ENCODE data around the gene PPP1R37.

Gene PPP1R37

DNA sequence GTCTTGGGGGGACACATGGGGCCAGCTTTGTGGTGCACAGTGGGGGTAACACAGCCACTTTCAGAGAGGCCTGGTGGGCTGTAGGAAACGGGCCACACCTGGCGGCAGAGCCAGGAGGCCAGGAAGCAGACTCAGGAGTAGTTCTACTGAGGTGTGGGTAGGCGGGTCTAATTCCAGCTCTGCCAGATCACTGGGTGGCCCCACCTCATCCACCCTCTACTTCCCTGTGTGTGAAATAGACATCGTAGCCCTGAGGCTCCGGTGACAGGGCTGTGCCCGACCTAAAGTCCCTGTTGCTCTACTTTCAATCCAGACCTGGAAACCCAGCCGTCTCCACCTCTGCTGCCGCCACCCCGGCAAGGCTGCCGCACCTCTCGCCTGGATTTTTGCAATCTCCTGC, 63.8 kb downstream of the PPP1R37 start:
- TF ChIP-seq, protein P1, sequence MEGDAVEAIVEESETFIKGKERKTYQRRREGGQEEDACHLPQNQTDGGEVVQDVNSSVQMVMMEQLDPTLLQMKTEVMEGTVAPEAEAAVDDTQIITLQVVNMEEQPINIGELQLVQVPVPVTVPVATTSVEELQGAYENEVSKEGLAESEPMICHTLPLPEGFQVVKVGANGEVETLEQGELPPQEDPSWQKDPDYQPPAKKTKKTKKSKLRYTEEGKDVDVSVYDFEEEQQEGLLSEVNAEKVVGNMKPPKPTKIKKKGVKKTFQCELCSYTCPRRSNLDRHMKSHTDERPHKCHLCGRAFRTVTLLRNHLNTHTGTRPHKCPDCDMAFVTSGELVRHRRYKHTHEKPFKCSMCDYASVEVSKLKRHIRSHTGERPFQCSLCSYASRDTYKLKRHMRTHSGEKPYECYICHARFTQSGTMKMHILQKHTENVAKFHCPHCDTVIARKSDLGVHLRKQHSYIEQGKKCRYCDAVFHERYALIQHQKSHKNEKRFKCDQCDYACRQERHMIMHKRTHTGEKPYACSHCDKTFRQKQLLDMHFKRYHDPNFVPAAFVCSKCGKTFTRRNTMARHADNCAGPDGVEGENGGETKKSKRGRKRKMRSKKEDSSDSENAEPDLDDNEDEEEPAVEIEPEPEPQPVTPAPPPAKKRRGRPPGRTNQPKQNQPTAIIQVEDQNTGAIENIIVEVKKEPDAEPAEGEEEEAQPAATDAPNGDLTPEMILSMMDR (IDR thresholded peaks at IDR 0.05; ENCODE audit: unreplicated experiment in 3 of 3): no peak
- no peak overlapping the region for H3K4me3 Mint-ChIP-seq
- H3K9me3 Mint-ChIP-seq: no peaks in the 10 kb centered on the region
- H3K36me3 Mint-ChIP-seq (ENCODE audit: low read depth): no peaks in the 10 kb centered on the region
- H3K27ac Mint-ChIP-seq: peak overlapping the region in 1 of 3 experiments; percentile 71
- H3K4me1 Mint-ChIP-seq: peaks cover 7% of the 10 kb centered on the region
- peaks cover 33% of the 10 kb centered on the region for H3K27me3 Mint-ChIP-seq (ENCODE audit: low read depth)

DNA sequence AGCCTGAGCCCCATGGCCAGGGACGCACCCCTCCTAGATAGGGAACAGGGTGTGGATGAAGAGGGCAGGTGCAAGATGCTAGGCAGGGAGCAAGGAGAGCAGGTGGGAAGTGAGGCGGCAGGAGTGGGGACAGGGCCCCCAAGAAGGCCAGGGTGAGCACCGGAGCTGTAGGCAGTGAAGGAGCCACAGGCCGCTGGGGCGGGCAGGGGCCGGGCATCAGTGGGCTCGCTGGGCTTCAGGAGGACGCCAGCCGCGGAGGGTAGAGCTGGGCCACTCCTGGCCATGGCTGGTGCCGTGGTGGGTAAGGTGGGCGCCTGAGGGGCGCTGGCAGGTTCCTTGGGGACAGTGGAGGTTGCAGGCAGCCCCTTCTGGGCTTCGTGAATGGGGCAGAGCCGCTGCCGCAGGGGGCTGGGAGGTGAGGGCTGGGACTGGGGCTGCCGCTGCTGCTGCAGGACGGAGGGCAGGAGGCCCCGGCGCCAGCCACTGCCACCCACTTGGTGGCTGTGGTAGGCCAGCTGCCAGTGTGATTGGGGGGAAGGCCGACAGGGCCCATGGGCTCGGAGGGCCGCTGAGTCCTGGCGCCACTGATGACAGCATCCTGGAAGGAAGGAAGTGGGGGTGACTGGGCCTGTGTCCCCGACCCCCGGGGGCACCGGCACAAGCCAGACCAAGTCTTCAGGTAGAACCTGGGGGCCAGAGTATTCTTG, 65.7 kb downstream of the PPP1R37 start:
- no peak overlapping the region for H3K27ac Mint-ChIP-seq
- H3K36me3 Mint-ChIP-seq (ENCODE audit: low read depth): no peaks in the 10 kb centered on the region
- no peaks in the 10 kb centered on the region for H3K9me3 Mint-ChIP-seq
- H3K4me1 Mint-ChIP-seq: peaks cover 7% of the 10 kb centered on the region
- no peak overlapping the region for H3K4me3 Mint-ChIP-seq
- TF ChIP-seq, protein P1 (IDR thresholded peaks at IDR 0.05; ENCODE audit: unreplicated experiment in 3 of 3): no peak
- H3K27me3 Mint-ChIP-seq (ENCODE audit: low read depth): peaks cover 35% of the 10 kb centered on the region

DNA sequence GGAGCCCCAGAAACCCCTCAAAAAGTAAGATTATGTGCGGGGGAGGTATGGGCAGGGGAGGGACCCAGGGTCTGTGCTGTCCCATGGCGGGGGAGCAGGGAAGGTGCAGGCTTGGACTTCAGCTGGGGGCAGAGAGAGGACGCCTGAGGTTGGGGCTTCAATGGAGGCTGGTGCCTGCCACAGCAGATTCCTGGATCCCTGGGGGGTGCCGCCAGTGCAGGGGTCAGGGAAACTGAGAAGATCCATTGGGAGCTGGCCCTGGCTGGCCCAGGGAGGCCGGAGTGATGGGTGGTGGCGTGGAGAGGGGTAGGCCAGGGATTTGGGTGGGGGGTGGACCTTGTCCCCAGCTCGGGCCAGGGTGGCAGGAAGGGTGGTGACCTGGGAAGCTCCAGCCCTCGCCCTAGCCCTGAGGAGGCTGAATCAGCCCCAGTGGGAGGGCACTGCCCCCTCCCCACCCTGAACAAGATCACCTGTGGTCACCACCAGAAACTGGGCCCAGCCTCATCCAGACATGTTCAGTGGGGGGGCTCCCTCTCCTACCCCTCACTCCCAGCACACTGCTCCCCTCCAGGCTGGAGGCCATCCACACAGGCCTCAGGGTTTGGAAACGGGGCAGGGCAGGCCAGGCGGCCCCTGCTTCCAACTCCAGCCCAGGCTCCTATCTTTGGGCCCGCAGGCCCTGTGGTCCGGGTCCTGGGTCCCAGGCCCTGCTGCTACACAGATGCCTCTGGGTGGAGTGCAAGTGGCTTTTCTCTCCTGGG, 66.4 kb downstream of the PPP1R37 start:
- H3K4me3 Mint-ChIP-seq: no peak overlapping the region
- peaks cover under 1% of the 10 kb centered on the region for H3K4me1 Mint-ChIP-seq
- TF ChIP-seq, protein P1 (IDR thresholded peaks at IDR 0.05; ENCODE audit: unreplicated experiment in 3 of 3): no peak
- no peak overlapping the region for H3K27ac Mint-ChIP-seq
- no peaks in the 10 kb centered on the region for H3K9me3 Mint-ChIP-seq
- H3K27me3 Mint-ChIP-seq (ENCODE audit: low read depth): peaks cover 27% of the 10 kb centered on the region
- H3K36me3 Mint-ChIP-seq (ENCODE audit: low read depth): no peaks in the 10 kb centered on the region

DNA sequence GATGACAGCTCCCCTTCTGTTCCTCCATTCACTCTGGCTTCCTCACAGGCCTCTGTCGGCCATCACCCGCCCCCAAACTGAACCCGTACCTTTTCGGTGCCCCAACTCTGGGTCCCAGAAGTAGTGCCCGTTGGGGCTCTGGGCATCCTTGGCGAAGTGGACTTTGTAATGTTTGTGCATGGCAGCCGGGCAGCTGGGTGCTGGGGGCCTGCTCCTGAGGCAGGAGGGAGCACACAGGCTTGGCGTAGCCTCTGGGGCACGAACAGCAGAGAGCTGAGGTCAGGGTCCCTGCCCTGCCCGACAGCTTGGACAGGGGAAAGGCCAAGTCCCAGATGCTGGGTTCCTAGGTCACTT, 67.0 kb downstream of the PPP1R37 start:
- H3K27ac Mint-ChIP-seq: peak overlapping the region in 1 of 3 experiments; percentile 3

DNA sequence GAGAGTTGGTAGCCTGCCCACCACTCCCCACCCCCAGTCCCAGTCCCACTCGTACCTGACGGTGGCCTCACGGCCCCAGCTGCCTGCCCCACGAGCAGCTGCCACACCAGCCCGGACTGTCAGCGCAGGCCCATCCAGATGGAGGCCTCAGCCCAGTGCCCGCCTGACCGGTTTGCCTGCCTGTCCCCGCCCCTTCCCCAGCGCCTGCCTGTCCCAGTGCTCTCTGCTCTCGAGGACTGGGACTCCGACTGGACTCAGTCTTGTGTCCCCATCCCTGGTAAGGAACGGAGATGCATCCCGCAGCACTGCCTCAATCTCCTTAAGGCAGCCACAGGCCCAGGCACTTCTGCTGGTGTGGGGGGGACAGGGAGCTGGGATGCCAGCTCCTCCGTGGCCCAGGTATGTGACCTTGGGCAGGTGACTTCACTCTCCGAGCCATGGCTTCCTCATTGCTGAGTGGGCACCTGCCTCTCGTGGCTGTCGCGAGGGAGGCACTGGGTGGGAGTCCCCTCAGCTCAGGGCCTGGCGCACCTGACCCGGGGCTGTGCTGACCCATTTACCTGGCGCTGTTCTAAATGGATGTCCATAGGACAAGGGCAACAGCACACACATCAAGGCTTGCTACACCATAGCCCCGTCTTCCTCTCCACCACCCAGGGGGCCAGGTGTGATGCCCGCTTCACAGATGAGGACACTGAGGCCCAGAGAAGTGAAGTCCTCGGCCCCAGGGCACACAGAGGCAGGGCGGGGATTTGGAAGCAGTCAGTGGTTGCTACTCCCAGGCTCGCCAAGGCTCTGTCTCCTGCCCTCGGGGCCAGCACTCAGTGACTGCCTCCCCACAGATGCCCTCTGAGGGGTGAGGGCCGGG, 68.1 kb downstream of the PPP1R37 start, which contains the start of gene NKPD1:
Gene NKPD1, minus strand, starts transcription at position 113 of the 868 bp plus-strand sequence. CDS start 832 bp downstream, outside the sequence.
- H3K27me3 Mint-ChIP-seq (ENCODE audit: low read depth): peaks cover 21% of the 10 kb centered on the region
- no peak within 1 kb of the TSS for H3K4me3 Mint-ChIP-seq
- TF ChIP-seq, protein P1 (IDR thresholded peaks at IDR 0.05; ENCODE audit: unreplicated experiment in 3 of 3): no peak
- no peaks in the 10 kb centered on the region for H3K36me3 Mint-ChIP-seq (ENCODE audit: low read depth)
- H3K9me3 Mint-ChIP-seq: no peaks in the 10 kb centered on the region
- no peaks in the 10 kb centered on the region for H3K4me1 Mint-ChIP-seq
- peak within 1 kb of the TSS in 1 of 3 experiments; percentile 3 for H3K27ac Mint-ChIP-seq

More for the DNA sequence above, 67.0 kb downstream of the PPP1R37 start:
- Mint-ChIP-seq H3K27me3 (ENCODE audit: low read depth) (peaks cover 27% of the 10 kb centered on the region), H3K36me3 (ENCODE audit: low read depth) (no peaks in the 10 kb centered on the region), H3K4me1 (no peaks in the 10 kb centered on the region), H3K4me3 (no peak overlapping the region), H3K9me3 (no peaks in the 10 kb centered on the region)
- TF ChIP-seq, protein P1 (IDR thresholded peaks at IDR 0.05; ENCODE audit: unreplicated experiment in 3 of 3): no peak
